Body of pancreas (tissue), 4 donors: Measurements from ENCODE around the gene LAD1.

Experiments used
- POLR2A ChIP-seq, 3 donors: fragments of 450-650 bp; IDR thresholded peaks; one replicate each; pipeline ENCODE4 v1.6.1; 2016; ENCODE audit warnings: antibody characterized with exemption in 3 of 3, mild to moderate bottlenecking in 2 of 3
- TF ChIP-seq, protein P1 (sequence below), 7 experiments: fragments of 450-650 bp in 4 of 7; fragments of 200-600 bp in 3 of 7; sonication (generic) in 3 of 7; IDR thresholded peaks; one replicate each; pipeline ENCODE4 v1.5.1; 2016 to 2019; ENCODE audit warnings: antibody characterized with exemption in 7 of 7

DNA sequence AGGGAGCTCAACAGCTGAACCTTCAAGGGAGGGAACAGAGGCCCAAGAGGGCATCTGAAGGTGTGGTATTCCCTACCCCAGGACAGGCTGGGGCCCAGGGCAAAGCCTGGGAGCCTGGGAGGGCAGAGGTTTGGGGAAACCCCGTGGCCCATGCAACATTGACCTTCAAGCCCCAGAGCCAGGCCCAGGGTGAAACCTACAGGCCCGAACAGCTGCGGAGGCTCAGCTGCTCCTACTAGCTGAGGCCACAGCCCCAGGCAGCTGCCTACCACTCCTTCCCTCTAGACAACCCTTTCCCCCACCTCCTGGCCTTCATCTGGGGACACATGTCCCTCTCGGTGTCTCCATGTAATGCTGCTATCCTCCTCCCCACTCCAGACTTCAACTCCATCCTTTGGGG lies 3.2 kb downstream of the LAD1 start:
- TF ChIP-seq, protein P1, sequence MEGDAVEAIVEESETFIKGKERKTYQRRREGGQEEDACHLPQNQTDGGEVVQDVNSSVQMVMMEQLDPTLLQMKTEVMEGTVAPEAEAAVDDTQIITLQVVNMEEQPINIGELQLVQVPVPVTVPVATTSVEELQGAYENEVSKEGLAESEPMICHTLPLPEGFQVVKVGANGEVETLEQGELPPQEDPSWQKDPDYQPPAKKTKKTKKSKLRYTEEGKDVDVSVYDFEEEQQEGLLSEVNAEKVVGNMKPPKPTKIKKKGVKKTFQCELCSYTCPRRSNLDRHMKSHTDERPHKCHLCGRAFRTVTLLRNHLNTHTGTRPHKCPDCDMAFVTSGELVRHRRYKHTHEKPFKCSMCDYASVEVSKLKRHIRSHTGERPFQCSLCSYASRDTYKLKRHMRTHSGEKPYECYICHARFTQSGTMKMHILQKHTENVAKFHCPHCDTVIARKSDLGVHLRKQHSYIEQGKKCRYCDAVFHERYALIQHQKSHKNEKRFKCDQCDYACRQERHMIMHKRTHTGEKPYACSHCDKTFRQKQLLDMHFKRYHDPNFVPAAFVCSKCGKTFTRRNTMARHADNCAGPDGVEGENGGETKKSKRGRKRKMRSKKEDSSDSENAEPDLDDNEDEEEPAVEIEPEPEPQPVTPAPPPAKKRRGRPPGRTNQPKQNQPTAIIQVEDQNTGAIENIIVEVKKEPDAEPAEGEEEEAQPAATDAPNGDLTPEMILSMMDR (IDR thresholded peaks at IDR 0.05): no peak
- TF ChIP-seq POLR2A (IDR thresholded peaks at IDR 0.05): no peak
